ENCODE data around the gene NUBPL.

GRCh38 chr14:31837031-31837430, 275.8 kb downstream of the NUBPL start:
- no peak for TF ChIP-seq CTCF (IDR thresholded peaks at IDR 0.05)
- no peak for TF ChIP-seq POLR2A (IDR thresholded peaks at IDR 0.05)

All from suprapubic skin (tissue), 3 donors.